ENCODE data around the gene PRRX2. TPM values are rescaled to one million over a fixed set of nuclear protein-coding genes. Genes with fewer than 3 reads are reported as not detected.

PRRX2 gene
- total RNA-seq, 1 experiment from 2014 or later: 0.29 TPM

DNA sequence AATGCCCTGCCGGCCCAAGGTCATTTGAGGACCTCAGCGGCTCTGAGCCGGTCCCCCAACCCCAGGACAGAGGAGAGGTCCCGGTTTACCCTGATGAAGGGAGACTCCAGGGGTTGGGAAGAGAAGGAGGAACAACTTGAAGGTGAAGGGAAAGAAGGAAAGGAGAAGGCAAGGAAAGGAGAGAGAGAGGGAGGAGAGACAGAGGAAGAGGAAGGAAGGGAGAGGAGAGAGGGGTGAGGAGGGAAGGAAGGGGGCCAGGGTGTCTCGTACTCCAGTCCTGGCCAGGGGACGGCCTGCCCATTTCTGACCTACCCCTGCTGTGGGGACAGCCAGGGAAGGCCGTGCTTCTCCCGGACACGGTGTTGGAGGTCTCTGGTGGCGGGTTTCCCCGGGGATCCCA lies 1.9 kb downstream of the PRRX2 start:
- DNase-seq (ENCODE audit: low read depth, low spot score): no peak
- in situ Hi-C loops (cut with HindIII; ENCODE audit: low pct_unique_long_range_greater_than_20kb, low sequenced_read_pairs): no loop called here

DNA sequence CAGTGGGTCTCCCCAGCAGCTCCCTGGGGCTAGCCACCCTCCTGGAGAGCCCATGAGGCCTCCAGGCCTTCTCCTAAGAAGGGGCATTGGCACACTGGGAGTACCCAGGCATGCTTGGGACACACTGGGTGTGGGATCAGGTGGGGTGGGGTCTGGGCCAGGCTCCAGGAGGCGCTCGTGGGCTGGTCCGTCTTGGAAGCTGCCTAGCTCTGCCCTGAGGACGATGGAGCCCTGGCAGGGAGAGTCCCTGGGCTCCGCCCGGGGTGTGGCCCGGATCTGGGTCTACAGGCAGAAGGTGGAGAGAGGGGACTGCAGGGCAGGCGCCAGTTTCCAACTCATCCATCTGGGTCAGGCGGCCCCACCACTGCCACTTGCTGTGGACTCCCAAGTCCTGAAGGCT lies 2.4 kb downstream of the PRRX2 start:
- DNase-seq (ENCODE audit: low read depth, low spot score): no peak
- in situ Hi-C loops (cut with HindIII; ENCODE audit: low pct_unique_long_range_greater_than_20kb, low sequenced_read_pairs): no loop called here

DNA sequence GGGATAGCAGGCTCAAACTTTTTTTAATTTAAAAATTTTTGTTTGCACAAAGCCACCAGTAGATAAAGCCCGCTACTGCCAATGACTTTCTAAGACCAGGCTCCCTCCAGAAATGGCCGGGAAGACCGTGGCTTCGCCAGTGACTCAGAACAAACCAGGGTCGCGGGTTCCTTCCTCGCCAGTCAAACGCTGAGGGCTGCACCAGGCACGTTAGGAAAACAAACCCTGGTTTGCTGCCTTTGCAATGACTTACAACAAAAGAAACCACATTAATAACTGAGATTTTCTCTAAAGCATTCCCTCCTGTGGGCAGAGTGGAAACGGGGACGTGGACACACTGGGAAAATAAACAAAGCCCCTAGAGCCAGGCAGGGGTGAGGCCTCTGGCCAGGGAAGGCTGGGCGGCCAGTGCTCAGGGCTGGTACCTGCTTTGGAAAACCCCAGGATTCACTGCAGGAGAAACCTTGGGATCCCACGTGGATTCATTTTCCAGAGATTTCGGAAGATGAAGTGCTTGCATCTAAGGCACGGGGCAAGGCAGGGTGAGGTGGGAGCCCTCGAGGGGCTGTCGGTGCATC lies 3.8 kb downstream of the PRRX2 start:
- in situ Hi-C loops (cut with HindIII; ENCODE audit: low pct_unique_long_range_greater_than_20kb, low sequenced_read_pairs): no loop called here
- DNase-seq (ENCODE audit: low read depth, low spot score): no peak

GRCh38 chr9:129669946-129670345 lies 4.5 kb downstream of the PRRX2 start:
- DNase-seq (ENCODE audit: low read depth, low spot score): no peak
- in situ Hi-C loops (cut with HindIII; ENCODE audit: low pct_unique_long_range_greater_than_20kb, low sequenced_read_pairs): no loop called here

DNA sequence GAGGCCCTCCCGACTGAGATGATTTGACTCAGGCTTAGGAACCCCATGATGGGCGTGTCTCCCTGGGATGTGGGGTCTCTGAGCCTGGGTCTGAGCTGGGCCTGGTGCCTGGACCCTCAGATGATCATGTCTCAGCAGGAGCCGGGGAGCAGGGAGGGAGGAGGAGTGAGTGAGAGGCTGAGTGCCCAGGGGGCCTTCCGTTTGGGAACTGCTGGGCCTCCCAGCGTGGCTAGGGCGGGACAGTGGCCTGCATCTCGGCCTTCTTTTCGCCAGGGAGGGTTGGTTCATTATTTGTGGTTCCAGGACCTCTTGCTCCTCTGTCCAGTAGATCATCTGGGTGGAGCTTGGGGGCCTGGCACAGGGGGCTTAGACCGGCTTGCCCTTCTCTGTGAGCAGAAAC lies 5.6 kb downstream of the PRRX2 start:
- in situ Hi-C loops (cut with HindIII; ENCODE audit: low pct_unique_long_range_greater_than_20kb, low sequenced_read_pairs): no loop called here
- DNase-seq (ENCODE audit: low read depth, low spot score): no peak

GRCh38 chr9:129671519-129671918 lies 6.1 kb downstream of the PRRX2 start:
- in situ Hi-C loops (cut with HindIII; ENCODE audit: low pct_unique_long_range_greater_than_20kb, low sequenced_read_pairs): no loop called here
- no peak for DNase-seq (ENCODE audit: low read depth, low spot score)

- in situ Hi-C loops (cut with HindIII; ENCODE audit: low pct_unique_long_range_greater_than_20kb, low sequenced_read_pairs): no loop called here
- DNase-seq (ENCODE audit: low read depth, low spot score): no peak
Observed at GRCh38 chr9:129672702-129673101, 7.3 kb downstream of the PRRX2 start.

- in situ Hi-C loops (cut with HindIII; ENCODE audit: low pct_unique_long_range_greater_than_20kb, low sequenced_read_pairs): no loop called here
- DNase-seq (ENCODE audit: low read depth, low spot score): no peak
Observed at GRCh38 chr9:129673602-129674001, 8.2 kb downstream of the PRRX2 start.

DNA sequence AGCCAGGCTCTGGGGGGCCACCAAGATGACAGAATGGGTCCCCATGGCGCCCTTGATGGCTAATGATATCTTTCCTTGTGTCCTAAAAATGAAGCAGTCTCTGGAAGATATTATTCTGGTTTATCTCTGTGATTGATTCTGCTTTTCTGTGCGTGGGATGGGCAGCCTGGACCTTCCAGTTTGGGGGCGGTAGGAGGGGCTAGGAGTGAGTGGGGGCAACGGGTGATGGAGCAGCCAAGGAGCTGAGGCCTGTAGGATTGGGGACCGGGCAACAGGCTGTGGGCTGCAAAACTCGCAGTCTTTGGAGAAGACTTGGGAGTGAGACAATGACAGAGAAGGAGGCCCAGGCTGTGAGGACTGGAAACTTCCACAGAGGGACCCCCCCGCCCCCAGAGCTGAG lies 8.8 kb downstream of the PRRX2 start:
- in situ Hi-C loops (cut with HindIII; ENCODE audit: low pct_unique_long_range_greater_than_20kb, low sequenced_read_pairs): no loop called here
- no peak for DNase-seq (ENCODE audit: low read depth, low spot score)

DNA sequence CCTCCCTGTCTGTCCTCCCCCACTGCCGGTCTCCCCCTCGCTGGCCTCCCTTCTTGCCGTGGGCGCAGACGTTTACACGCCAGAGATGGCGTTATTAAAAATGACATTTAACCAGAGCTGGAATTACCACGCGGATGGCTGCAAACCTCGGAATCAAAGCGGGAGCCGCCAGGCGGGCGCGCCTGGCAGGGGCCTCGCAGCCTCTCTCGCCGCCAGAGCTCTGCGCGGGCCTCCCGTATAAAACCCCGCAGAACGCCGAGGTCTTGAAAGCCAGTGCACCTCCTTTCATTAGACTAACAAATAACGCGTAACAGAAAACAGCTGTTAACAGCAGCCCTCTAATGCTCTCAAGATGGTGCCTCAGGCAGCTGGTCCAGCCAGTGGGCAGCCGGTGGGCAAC lies 10.2 kb downstream of the PRRX2 start:
- in situ Hi-C loops (cut with HindIII; ENCODE audit: low pct_unique_long_range_greater_than_20kb, low sequenced_read_pairs): no loop called here
- no peak for DNase-seq (ENCODE audit: low read depth, low spot score)

- no peak for DNase-seq (ENCODE audit: low read depth, low spot score)
- in situ Hi-C loops (cut with HindIII; ENCODE audit: low pct_unique_long_range_greater_than_20kb, low sequenced_read_pairs): no loop called here
Observed at GRCh38 chr9:129676287-129676686, 10.8 kb downstream of the PRRX2 start.

GRCh38 chr9:129676975-129677374 lies 11.5 kb downstream of the PRRX2 start:
- in situ Hi-C loops (cut with HindIII; ENCODE audit: low pct_unique_long_range_greater_than_20kb, low sequenced_read_pairs): no loop called here
- peak; percentile 16 for DNase-seq (ENCODE audit: low read depth, low spot score)

GRCh38 chr9:129677456-129677855 lies 12.0 kb downstream of the PRRX2 start:
- no peak for DNase-seq (ENCODE audit: low read depth, low spot score)

DNA sequence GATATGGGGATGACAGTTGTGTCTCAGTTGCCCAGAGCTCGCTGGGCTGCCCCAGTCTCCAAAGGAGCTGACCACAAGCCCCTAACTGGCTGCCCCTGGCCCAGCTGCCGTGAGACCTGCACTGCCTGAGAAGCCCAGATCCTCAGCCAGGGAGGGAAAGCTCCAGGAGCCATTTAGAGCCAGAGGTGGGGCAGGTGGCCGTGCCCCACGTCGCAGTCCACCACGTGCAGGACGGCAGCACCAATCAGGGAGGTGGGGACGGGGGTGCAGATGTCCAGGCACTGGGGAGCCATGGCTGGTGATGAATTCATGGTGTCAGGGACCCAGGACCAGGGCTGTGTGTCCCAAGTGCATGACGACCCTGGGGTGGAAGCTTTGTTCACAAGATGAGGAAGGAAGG lies 13.4 kb downstream of the PRRX2 start:
- no peak for DNase-seq (ENCODE audit: low read depth, low spot score)
- in situ Hi-C loops (cut with HindIII; ENCODE audit: low pct_unique_long_range_greater_than_20kb, low sequenced_read_pairs): no loop called here

More at GRCh38 chr9:129677456-129677855, 12.0 kb downstream of the PRRX2 start:
- in situ Hi-C loops (cut with HindIII; ENCODE audit: low pct_unique_long_range_greater_than_20kb, low sequenced_read_pairs): no loop called here

- no peak for DNase-seq (ENCODE audit: low read depth, low spot score)
- in situ Hi-C loops (cut with HindIII; ENCODE audit: low pct_unique_long_range_greater_than_20kb, low sequenced_read_pairs): no loop called here
Observed at GRCh38 chr9:129679537-129679936, 14.1 kb downstream of the PRRX2 start.

DNA sequence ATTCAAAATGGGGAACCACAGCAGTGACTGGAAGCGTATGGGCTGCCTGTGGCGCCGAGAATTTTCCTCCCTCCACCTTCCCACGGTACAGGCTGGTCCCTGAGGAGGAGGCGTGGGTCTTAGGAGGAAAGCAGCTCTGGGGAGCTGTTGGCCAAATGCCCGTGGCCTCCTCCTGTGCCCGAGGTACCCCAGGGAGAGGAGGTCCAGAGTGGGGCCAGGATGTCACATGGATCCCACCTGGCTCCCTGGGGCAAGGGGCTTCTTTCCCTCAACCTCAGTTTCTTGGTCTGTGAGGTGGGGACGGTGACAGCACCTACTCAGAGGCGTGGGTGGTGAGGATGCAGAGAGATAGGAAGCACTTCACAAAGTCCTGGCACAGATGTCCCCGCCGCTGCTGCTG lies 16.5 kb downstream of the PRRX2 start:
- DNase-seq (ENCODE audit: low read depth, low spot score): no peak
- in situ Hi-C loops (cut with HindIII; ENCODE audit: low pct_unique_long_range_greater_than_20kb, low sequenced_read_pairs): no loop called here

GRCh38 chr9:129682381-129682780 lies 16.9 kb downstream of the PRRX2 start:
- no peak for DNase-seq (ENCODE audit: low read depth, low spot score)
- in situ Hi-C loops (cut with HindIII; ENCODE audit: low pct_unique_long_range_greater_than_20kb, low sequenced_read_pairs): no loop called here

DNA sequence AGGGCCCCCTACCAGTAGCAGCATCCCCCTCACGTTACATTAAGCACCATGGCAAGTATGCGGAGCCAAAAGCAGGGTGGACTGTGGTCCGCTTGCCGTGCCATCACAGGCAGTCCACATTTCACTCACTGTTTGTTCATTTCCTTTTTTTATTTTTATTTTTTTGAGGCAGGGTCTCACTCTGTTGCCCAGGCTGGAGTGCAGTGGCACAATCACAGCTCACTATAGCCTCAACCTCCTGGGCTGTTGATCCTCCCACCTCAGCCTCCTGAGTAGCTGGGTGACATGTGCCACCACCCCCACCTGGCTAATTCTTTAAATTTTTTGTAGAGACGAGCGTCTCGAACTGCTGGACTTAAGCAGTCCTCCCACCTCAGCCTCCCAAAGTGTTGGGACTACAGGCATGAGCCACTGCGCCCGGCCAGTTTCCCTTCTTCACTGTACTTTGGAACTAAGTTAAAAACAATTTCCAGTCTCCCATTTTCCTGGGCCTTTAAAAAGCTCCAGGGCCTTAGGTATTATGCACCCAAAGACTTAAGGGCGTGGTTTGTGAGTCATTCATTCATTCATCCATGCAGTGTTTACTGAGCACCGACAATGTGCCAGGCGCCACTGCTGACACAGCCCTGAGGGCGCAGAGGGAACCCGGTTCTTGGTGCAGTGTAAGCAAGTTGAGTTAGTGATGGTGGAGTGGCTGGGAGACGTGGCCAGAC lies 19.9 kb downstream of the PRRX2 start:
- in situ Hi-C loops (cut with HindIII; ENCODE audit: low pct_unique_long_range_greater_than_20kb, low sequenced_read_pairs): no loop called here
- no peak for DNase-seq (ENCODE audit: low read depth, low spot score)

DNA sequence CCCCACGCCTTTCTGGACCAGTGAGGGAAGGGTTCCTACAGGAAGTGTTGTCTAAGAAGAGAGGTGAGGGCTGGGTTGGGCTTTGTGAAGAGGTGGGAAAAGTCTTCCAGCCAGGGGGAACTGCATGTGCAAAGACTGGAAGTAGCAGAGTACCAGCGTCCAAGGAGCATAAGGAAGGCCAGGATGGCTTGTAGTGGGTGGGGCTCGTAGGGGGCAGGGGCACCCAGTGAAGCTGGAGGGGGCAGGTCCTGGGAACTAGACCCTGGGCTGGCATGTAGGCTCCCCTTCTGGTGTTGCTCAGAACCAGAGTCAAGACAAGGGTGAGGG lies 20.4 kb downstream of the PRRX2 start:
- in situ Hi-C loops (cut with HindIII; ENCODE audit: low pct_unique_long_range_greater_than_20kb, low sequenced_read_pairs): no loop called here
- DNase-seq (ENCODE audit: low read depth, low spot score): no peak

DNA sequence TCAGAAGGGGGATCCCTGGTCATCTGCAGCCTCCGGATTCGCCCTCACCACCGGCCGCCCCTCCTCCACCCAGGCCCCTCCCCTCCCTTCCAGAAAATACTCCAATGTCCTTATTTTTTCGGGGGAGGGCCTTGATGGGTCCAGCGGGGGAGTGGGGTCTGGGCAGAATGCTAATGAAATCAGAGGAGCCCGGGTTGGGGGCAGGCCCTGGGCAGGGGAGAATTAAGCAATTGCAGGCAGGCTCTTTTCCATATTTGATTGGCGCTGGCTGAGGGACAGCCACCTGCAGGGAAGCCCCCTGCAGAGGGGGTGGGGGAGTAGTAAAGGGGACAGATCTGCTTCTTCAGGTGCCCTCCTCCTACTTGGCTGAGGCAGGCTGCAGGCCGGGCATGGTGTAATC lies 21.3 kb downstream of the PRRX2 start:
- DNase-seq (ENCODE audit: low read depth, low spot score): no peak
- in situ Hi-C loops (cut with HindIII; ENCODE audit: low pct_unique_long_range_greater_than_20kb, low sequenced_read_pairs): no loop called here

All from SK-MEL-5 (cell line).